GM21825 (cell line): ENCODE data around the gene CMAS.
A peak's percentile ranks its signal among the peaks of the same experiment; 100 is the strongest.
"Not testable (repeated sequence)": the region's sequence is repeated elsewhere in the genome, so short reads cannot be mapped to it uniquely, and the experiment has no call there.

Source experiments
- ATAC-seq: cut with Tn5 transposase; IDR thresholded peaks from one replicate; pipeline ENCODE4 v1.9.1; 2021; ENCODE audit warnings: mild to moderate bottlenecking, moderate library complexity; ENCODE audit not compliant: unreplicated experiment

CMAS gene

GRCh38 chr12:22046968-22047390, 961 bp downstream of the CMAS start:
- ATAC-seq: no peak

- no peak for ATAC-seq
These were observed 1.5 kb downstream of the CMAS start for GRCh38 chr12:22047494-22047893.

- ATAC-seq: no peak
These were observed 2.5 kb downstream of the CMAS start for GRCh38 chr12:22048351-22049041.

- no peak for ATAC-seq
These were observed 4.1 kb downstream of the CMAS start for GRCh38 chr12:22050078-22050477.

GRCh38 chr12:22051114-22051698, 5.2 kb downstream of the CMAS start:
- no peak for ATAC-seq

- ATAC-seq: not testable (repeated sequence)
These were observed 7.0 kb downstream of the CMAS start for GRCh38 chr12:22052994-22053393.

- no peak for ATAC-seq
These were observed 8.1 kb downstream of the CMAS start for GRCh38 chr12:22054155-22054554.

- no peak for ATAC-seq
These were observed 10.6 kb downstream of the CMAS start for GRCh38 chr12:22056607-22057006.

- no peak for ATAC-seq
These were observed 14.1 kb downstream of the CMAS start for GRCh38 chr12:22059976-22060647.

GRCh38 chr12:22064968-22065367, 18.9 kb downstream of the CMAS start:
- no peak for ATAC-seq

- ATAC-seq: no peak
These were observed 20.3 kb downstream of the CMAS start for GRCh38 chr12:22066310-22066709.

GRCh38 chr12:22069851-22070250, 23.8 kb downstream of the CMAS start:
- ATAC-seq: no peak

GRCh38 chr12:22082190-22082701, 36.2 kb downstream of the CMAS start:
- no peak for ATAC-seq

GRCh38 chr12:22083167-22083566, 37.1 kb downstream of the CMAS start:
- ATAC-seq: no peak

GRCh38 chr12:22084852-22085251, 38.8 kb downstream of the CMAS start:
- ATAC-seq: no peak

GRCh38 chr12:22088886-22089285, 42.9 kb downstream of the CMAS start:
- ATAC-seq: no peak

- no peak for ATAC-seq
These were observed 43.5 kb downstream of the CMAS start for GRCh38 chr12:22089486-22089885.

- not testable (repeated sequence) for ATAC-seq
These were observed 53.0 kb downstream of the CMAS start for GRCh38 chr12:22099062-22099461.

GRCh38 chr12:22100958-22101748, 55.1 kb downstream of the CMAS start:
- peak; percentile 64 for ATAC-seq

GRCh38 chr12:22101749-22102243, 55.8 kb downstream of the CMAS start:
- ATAC-seq: no peak

GRCh38 chr12:22103418-22103817, 57.4 kb downstream of the CMAS start:
- ATAC-seq: no peak
